ENCODE measurements around the gene CCDC93. TPM values are rescaled to one million over a fixed set of nuclear protein-coding genes. Genes with fewer than 3 reads are reported as not detected.

CCDC93 gene
- polyA plus RNA-seq, 1 donor from 2014 or later = 98.4 TPM

DNA sequence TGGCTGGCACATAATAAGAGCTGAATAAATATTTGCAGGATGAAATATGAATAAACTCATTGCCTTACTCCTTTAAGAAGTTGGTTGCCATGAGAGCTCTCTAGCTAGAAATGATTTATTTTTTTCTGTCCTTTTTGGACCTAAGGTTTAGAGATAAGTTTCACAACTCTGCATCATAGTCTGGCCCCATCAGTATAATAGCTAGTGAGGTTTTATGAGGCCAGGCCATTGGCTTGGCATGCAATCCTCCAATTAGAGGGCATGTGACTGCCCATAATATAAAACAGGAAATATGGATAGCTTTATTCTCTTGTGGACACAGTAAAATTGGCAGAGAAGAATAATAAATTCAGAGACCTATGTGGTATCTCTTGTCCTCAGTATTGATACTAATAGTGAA is 48.2 kb upstream of the CCDC93 start:
- Histone ChIP-seq H3K36me3 (ENCODE audit: insufficient read depth, low read length) (no peaks in the 10 kb centered on the region), H3K27me3 (ENCODE audit: insufficient read depth, low read depth, low read length) (no peaks in the 10 kb centered on the region), H3K4me3 (ENCODE audit: low read length) (no peak overlapping the region), H3K4me2 (ENCODE audit: low read length) (no peak overlapping the region), H3K9me3 (ENCODE audit: low read length) (no peaks in the 10 kb centered on the region), H3K79me2 (replicated peaks; ENCODE audit: insufficient read depth, low read length) (no peaks in the 10 kb centered on the region), H3F3A (ENCODE audit: insufficient read depth, low read length, poor library complexity, severe bottlenecking) (no peaks in the 10 kb centered on the region), H3K9me2 (ENCODE audit: insufficient read depth, low read length) (no peaks in the 10 kb centered on the region), H2AFZ (ENCODE audit: low read depth, low read length) (no peak overlapping the region), H4K20me1 (ENCODE audit: insufficient read depth) (no peaks in the 10 kb centered on the region), H3K27ac (ENCODE audit: low read length) (no peak overlapping the region), H3K9ac (ENCODE audit: low read length) (no peak overlapping the region)
- TF ChIP-seq, protein P1, sequence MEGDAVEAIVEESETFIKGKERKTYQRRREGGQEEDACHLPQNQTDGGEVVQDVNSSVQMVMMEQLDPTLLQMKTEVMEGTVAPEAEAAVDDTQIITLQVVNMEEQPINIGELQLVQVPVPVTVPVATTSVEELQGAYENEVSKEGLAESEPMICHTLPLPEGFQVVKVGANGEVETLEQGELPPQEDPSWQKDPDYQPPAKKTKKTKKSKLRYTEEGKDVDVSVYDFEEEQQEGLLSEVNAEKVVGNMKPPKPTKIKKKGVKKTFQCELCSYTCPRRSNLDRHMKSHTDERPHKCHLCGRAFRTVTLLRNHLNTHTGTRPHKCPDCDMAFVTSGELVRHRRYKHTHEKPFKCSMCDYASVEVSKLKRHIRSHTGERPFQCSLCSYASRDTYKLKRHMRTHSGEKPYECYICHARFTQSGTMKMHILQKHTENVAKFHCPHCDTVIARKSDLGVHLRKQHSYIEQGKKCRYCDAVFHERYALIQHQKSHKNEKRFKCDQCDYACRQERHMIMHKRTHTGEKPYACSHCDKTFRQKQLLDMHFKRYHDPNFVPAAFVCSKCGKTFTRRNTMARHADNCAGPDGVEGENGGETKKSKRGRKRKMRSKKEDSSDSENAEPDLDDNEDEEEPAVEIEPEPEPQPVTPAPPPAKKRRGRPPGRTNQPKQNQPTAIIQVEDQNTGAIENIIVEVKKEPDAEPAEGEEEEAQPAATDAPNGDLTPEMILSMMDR (IDR thresholded peaks at IDR 0.05; ENCODE audit: poor library complexity, severe bottlenecking) = no peak
- TF ChIP-seq, protein P2, sequence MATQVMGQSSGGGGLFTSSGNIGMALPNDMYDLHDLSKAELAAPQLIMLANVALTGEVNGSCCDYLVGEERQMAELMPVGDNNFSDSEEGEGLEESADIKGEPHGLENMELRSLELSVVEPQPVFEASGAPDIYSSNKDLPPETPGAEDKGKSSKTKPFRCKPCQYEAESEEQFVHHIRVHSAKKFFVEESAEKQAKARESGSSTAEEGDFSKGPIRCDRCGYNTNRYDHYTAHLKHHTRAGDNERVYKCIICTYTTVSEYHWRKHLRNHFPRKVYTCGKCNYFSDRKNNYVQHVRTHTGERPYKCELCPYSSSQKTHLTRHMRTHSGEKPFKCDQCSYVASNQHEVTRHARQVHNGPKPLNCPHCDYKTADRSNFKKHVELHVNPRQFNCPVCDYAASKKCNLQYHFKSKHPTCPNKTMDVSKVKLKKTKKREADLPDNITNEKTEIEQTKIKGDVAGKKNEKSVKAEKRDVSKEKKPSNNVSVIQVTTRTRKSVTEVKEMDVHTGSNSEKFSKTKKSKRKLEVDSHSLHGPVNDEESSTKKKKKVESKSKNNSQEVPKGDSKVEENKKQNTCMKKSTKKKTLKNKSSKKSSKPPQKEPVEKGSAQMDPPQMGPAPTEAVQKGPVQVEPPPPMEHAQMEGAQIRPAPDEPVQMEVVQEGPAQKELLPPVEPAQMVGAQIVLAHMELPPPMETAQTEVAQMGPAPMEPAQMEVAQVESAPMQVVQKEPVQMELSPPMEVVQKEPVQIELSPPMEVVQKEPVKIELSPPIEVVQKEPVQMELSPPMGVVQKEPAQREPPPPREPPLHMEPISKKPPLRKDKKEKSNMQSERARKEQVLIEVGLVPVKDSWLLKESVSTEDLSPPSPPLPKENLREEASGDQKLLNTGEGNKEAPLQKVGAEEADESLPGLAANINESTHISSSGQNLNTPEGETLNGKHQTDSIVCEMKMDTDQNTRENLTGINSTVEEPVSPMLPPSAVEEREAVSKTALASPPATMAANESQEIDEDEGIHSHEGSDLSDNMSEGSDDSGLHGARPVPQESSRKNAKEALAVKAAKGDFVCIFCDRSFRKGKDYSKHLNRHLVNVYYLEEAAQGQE (IDR thresholded peaks at IDR 0.05; ENCODE audit: borderline replicate concordance) = no peak
- TF ChIP-seq SMC3 (conservative IDR thresholded peaks at IDR 0.05; ENCODE audit: poor library complexity) = no peak
- no peak for TF ChIP-seq MXI1 (conservative IDR thresholded peaks at IDR 0.05; ENCODE audit: poor library complexity, severe bottlenecking)
- no peak for TF ChIP-seq RAD21 (conservative IDR thresholded peaks at IDR 0.05)
- no peak for TF ChIP-seq EZH2 (IDR thresholded peaks at IDR 0.05; ENCODE audit: borderline replicate concordance, insufficient read depth, low read length, poor library complexity, severe bottlenecking)
- TF ChIP-seq POLR2AphosphoS5 (IDR thresholded peaks at IDR 0.05) = no peak
- TF ChIP-seq EP300 (conservative IDR thresholded peaks at IDR 0.05; ENCODE audit: poor library complexity, severe bottlenecking) = no peak
- TF ChIP-seq TAF1 (IDR thresholded peaks at IDR 0.05; ENCODE audit: low read depth) = no peak

DNA sequence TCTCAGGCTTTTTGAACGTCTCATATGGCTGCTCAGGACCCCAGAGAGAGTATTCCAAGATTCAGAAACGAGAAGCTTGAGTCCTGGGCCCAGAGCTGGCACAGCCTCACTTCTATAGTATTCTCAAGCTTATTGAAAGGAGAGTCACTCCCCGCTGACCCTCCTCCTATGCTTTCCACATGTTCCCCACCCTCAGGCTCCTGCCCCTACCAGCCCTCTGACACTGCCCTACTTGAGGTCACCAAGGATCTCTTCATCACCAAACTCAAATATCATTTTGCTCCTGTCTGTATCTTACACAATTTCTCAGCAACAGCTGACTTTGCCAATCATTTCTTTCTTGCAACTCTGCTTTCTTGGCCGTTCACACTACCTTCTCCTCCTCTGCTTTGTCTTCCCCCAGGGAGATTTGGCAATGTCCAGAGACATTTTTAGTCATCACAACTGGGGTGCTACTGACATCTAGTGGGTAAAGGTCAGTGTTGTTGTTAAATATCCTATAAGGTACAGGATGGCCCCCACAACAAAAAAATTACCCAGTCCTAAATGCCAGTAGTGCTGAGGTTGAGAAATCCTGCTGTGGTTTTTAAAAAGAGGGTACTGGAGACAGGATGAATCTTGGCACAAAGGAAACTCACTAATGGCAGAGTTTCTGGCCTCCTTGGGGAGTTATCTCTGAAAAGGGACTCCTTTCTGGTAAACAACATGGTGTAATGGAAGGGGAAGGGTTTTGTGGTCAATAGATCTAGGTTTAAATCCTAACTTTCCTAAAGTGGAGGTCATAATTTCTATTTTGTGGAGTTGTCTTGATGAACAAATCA is 47.5 kb upstream of the CCDC93 start:
- Histone ChIP-seq H4K20me1 (ENCODE audit: insufficient read depth) (no peaks in the 10 kb centered on the region), H3K36me3 (ENCODE audit: insufficient read depth, low read length) (no peaks in the 10 kb centered on the region), H3F3A (ENCODE audit: insufficient read depth, low read length, poor library complexity, severe bottlenecking) (no peaks in the 10 kb centered on the region), H3K27ac (ENCODE audit: low read length) (no peak overlapping the region), H3K9me3 (ENCODE audit: low read length) (no peaks in the 10 kb centered on the region), H3K27me3 (ENCODE audit: insufficient read depth, low read depth, low read length) (no peaks in the 10 kb centered on the region), H3K79me2 (replicated peaks; ENCODE audit: insufficient read depth, low read length) (no peaks in the 10 kb centered on the region), H3K9ac (ENCODE audit: low read length) (no peak overlapping the region), H3K9me2 (ENCODE audit: insufficient read depth, low read length) (no peaks in the 10 kb centered on the region), H2AFZ (ENCODE audit: low read depth, low read length) (no peak overlapping the region), H3K4me3 (ENCODE audit: low read length) (no peak overlapping the region), H3K4me2 (ENCODE audit: low read length) (no peak overlapping the region)
- TF ChIP-seq, protein P1 (IDR thresholded peaks at IDR 0.05; ENCODE audit: poor library complexity, severe bottlenecking) = peak; percentile 23
- TF ChIP-seq RAD21 (conservative IDR thresholded peaks at IDR 0.05) = peak; percentile 24
- no peak for TF ChIP-seq TAF1 (IDR thresholded peaks at IDR 0.05; ENCODE audit: low read depth)
- no peak for TF ChIP-seq MXI1 (conservative IDR thresholded peaks at IDR 0.05; ENCODE audit: poor library complexity, severe bottlenecking)
- TF ChIP-seq, protein P2 (IDR thresholded peaks at IDR 0.05; ENCODE audit: borderline replicate concordance) = no peak

Measured in neural cell (in vitro differentiated cells).